ENCODE measurements around the gene PCIF1. TPM values are rescaled to one million over a fixed set of nuclear protein-coding genes. Genes with fewer than 3 reads are reported as not detected.
"Not testable (repeated sequence)": the region's sequence is repeated elsewhere in the genome, so short reads cannot be mapped to it uniquely, and the experiment has no call there.

PCIF1 gene
- polyA plus RNA-seq, 3 donors: 18.6 to 28.2 (median 25.8) TPM

DNA sequence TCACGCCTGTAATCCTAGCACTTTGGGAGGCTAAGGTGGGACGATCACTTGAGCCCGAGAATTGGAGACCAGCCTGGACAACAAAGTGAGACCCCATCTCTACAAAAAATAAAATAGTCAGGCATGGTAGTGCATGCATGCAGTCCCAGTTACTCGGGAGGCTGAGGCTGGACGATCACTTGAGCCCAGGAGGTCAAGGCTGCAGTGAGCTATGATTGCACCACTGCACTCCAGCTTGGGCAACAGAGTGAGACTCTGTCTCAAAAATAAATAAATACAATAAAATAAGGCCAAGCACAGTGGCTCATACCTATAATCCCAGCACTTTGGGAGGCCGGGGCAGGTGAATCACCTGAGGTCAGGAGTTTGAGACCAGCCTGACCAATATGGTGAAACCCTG lies 33.2 kb upstream of the PCIF1 start:
- WGBS, 3 donors: 82 to 96% (median 96%) methylated on average over 6 of the region's 6 CpGs
- not testable (repeated sequence) for H3K27ac ChIP-seq (ENCODE audit: low read depth, low read length)

DNA sequence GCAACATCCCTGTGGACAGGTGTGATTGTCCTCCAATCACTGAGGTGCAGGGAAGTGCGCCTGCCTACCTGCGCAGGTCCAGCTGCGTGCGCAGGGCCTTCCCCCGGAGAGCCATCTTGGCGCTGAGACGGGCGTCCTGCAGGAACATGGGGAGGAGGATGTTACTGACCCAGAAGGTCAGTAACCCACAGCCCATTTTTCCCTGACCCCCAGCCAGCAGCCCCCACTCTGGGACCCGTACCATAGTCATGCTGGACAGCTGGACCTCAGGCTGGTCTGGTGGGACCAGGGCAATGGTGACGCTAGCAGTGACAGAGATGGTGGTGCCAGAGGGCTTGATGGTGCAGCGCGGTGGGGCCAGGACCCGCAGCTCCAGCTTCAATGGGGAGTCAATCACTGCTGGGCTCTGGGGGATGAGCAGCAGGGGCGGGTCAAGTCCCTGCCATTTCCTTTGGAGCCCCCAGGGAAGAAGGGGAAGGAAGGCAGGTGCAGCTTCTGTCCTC lies 32.2 kb upstream of the PCIF1 start:
- WGBS, 3 donors: 92 to 96% (median 92%) methylated on average over 14 of the region's 14 CpGs
- H3K27ac ChIP-seq (ENCODE audit: low read depth, low read length): no peak overlapping the region

- no peak overlapping the region for H3K27ac ChIP-seq (ENCODE audit: low read depth, low read length)
- WGBS, 3 donors: 79 to 83% (median 80%) methylated on average over 16 of the region's 16 CpGs
Measured at GRCh38 chr20:45904583-45905504, 29.6 kb upstream of the PCIF1 start.

- H3K27ac ChIP-seq (ENCODE audit: low read depth, low read length): no peak overlapping the region
- 85 to 90% (median 87%) methylated on average over 8 of the region's 8 CpGs for WGBS, 3 donors
Measured at GRCh38 chr20:45905505-45906079, 28.9 kb upstream of the PCIF1 start.

- WGBS, 3 donors: 94 to 97% (median 94%) methylated on average over 17 of the region's 17 CpGs
- no peak overlapping the region for H3K27ac ChIP-seq (ENCODE audit: low read depth, low read length)
Measured at GRCh38 chr20:45907219-45907948, 27.1 kb upstream of the PCIF1 start.

GRCh38 chr20:45908084-45908483 lies 26.4 kb upstream of the PCIF1 start:
- WGBS, 3 donors: 92 to 100% (median 99%) methylated on average over 2 of the region's 2 CpGs
- H3K27ac ChIP-seq (ENCODE audit: low read depth, low read length): no peak overlapping the region

- no peak overlapping the region for H3K27ac ChIP-seq (ENCODE audit: low read depth, low read length)
- 80 to 82% (median 80%) methylated on average over 12 of the region's 12 CpGs for WGBS, 3 donors
Measured at GRCh38 chr20:45909336-45909808, 25.1 kb upstream of the PCIF1 start.

DNA sequence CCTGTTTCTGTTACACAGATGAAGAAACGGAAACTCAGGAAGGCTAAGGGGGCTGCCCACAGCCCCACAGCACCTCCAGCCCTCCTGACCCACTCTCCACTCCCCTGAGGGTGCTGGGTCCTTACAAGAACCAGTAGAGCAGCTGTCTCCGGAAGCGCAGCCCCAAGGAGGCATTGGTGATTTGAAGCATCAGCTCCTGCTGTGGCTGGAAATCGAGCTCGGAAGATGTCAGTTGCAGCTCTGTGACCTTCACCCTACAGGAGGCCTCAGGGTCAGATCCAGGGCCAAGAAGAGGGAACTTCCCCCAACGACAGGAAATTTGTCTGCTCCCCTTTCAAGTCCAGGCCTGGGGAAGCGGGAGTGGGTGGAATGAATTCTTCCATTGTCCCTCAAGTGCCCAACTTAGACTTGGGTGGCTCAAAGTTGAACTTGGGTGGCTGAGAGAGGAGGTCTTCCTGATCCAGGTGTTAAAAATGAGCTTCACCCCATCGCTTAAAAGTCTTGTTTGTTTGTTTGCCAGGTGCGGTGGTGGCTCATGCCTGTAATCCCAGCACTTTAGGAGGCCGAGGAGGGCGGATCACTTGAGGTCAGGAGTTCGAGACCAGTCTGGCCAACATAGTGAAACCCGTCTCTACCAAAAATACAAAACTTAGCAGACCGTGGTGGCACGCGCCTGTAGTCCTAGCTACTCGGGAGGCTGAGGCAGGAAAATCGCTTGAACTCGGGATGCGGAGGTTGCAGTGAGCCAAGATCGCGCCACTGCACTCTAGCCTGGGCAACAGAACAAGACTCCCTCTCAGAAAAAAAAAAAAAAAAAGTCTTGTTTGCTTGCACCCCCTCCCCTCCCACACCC lies 24.4 kb upstream of the PCIF1 start:
- peak overlapping the region; percentile 15 for H3K27ac ChIP-seq (ENCODE audit: low read depth, low read length)
- WGBS, 3 donors: 73 to 78% (median 75%) methylated on average over 22 of the region's 22 CpGs

GRCh38 chr20:45910670-45911485 lies 23.6 kb upstream of the PCIF1 start:
- no peak overlapping the region for H3K27ac ChIP-seq (ENCODE audit: low read depth, low read length)
- WGBS, 3 donors: 2 to 5% (median 3%) methylated on average over 43 of the region's 43 CpGs

- no peak within 1 kb of the TSS for H3K27ac ChIP-seq (ENCODE audit: low read depth, low read length)
- whole genome bisulfite sequencing, 3 donors: 0 to 1% (median 1%) methylated on average over 51 to 58 of the region's 58 CpGs
Measured at GRCh38 chr20:45911486-45912343, 22.8 kb upstream of the PCIF1 start, which contains the start of gene PLTP. TSS of gene PLTP (minus strand) at chr20:45912155. CDS start at chr20:45911452, 703 bp downstream.

DNA sequence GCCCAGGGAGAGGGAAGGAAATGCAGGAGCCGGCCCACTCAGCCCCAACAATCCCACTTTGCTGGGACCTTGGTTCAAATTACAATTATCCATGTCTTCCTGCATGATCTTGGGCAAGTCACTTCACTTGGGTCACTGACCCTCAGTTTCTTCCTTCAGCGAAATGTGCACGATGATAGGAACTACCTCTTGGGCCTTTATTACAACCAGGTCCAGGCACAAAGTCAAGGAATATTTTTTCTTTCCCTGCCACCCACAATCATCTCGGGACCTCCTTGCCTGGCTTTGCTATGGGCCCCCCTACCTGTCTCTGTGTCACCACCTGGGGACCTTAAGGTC lies 22.2 kb upstream of the PCIF1 start:
- H3K27ac ChIP-seq (ENCODE audit: low read depth, low read length): no peak overlapping the region
- 18 to 24% (median 24%) methylated on average over 4 of the region's 4 CpGs for WGBS, 3 donors

GRCh38 chr20:45913116-45913515 lies 21.4 kb upstream of the PCIF1 start:
- 61 to 69% (median 62%) methylated on average over 5 of the region's 5 CpGs for WGBS, 3 donors
- H3K27ac ChIP-seq (ENCODE audit: low read depth, low read length): no peak overlapping the region

GRCh38 chr20:45917790-45918141 lies 16.7 kb upstream of the PCIF1 start:
- 47 to 79% (median 47%) methylated on average over 5 of the region's 5 CpGs for WGBS, 3 donors
- H3K27ac ChIP-seq (ENCODE audit: low read depth, low read length): peak overlapping the region; percentile 29

- WGBS, 3 donors: 57 to 80% (median 63%) methylated on average over 5 of the region's 5 CpGs
- peak overlapping the region; percentile 29 for H3K27ac ChIP-seq (ENCODE audit: low read depth, low read length)
Measured at GRCh38 chr20:45918182-45918737, 16.2 kb upstream of the PCIF1 start.

GRCh38 chr20:45918779-45919537 lies 15.5 kb upstream of the PCIF1 start:
- H3K27ac ChIP-seq (ENCODE audit: low read depth, low read length): peak overlapping the region; percentile 42
- WGBS, 3 donors: 82 to 91% (median 87%) methylated on average over 12 of the region's 12 CpGs

Measured in adipose tissue (tissue), 3 donors.